ENCODE measurements around the gene SRP19. TPM values are rescaled to one million over a fixed set of nuclear protein-coding genes. Genes with fewer than 3 reads are reported as not detected.
"Not testable (repeated sequence)": the region's sequence is repeated elsewhere in the genome, so short reads cannot be mapped to it uniquely, and the experiment has no call there.

The SRP19 gene
- polyA plus RNA-seq, 2 of the 4 experiments (the other 2 are of a cell fraction): 93.5 to 144 TPM

DNA sequence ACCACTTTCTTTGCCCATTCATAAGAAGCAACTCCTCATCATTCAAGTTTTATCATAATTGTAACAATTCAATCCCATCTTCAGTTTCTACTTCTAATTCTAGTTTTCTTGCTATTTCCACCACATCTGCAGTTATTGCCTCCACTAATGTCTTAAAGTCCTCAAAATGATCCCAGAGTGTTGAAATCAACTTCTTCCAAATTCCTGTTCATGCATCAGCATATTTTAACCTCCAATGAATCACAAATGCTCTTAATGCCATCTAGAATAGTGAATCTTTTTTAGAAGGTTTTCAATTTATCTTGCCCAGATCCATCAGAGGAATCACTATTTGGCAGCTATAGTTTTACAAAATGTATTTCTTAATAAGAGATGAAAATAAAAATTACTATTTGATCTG lies 3.2 kb upstream of the SRP19 start:
- DNase-seq (ENCODE audit: low read depth in 1 of 2, low spot score in 1 of 2) (no peak), ATAC-seq (no peak), FAIRE-seq (no peak)
- Histone ChIP-seq H3K4me3 (no peak overlapping the region), H3K4me2 (no peak overlapping the region), H3K27ac (no peak overlapping the region), H3K9me3 (peaks cover 5% of the 10 kb centered on the region; the same call in 2 of the 3 replicates), H3K4me1 (peaks cover 11% of the 10 kb centered on the region; the same call in 2 of the 3 replicates)
- TF ChIP-seq EHF (CRISPR knock-in tag; IDR thresholded peaks at IDR 0.05) (no peak), FOSL2 (IDR thresholded peaks at IDR 0.05) (no peak), FOSL2 (CRISPR knock-in tag; IDR thresholded peaks at IDR 0.05) (no peak), KDM1A (IDR thresholded peaks at IDR 0.05; ENCODE audit: low read depth) (no peak), HOXB13 (CRISPR knock-in tag; IDR thresholded peaks at IDR 0.05; ENCODE audit: low read depth) (no peak), GATA3 (IDR thresholded peaks at IDR 0.05; ENCODE audit: borderline replicate concordance) (no peak), RARB (CRISPR knock-in tag; IDR thresholded peaks at IDR 0.05) (no peak), EHMT2 (IDR thresholded peaks at IDR 0.05; ENCODE audit: low read depth) (no peak)
- TF ChIP-seq, protein P1, sequence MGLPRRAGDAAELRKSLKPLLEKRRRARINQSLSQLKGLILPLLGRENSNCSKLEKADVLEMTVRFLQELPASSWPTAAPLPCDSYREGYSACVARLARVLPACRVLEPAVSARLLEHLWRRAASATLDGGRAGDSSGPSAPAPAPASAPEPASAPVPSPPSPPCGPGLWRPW (IDR thresholded peaks at IDR 0.05): no peak
- TF ChIP-seq, protein P2, sequence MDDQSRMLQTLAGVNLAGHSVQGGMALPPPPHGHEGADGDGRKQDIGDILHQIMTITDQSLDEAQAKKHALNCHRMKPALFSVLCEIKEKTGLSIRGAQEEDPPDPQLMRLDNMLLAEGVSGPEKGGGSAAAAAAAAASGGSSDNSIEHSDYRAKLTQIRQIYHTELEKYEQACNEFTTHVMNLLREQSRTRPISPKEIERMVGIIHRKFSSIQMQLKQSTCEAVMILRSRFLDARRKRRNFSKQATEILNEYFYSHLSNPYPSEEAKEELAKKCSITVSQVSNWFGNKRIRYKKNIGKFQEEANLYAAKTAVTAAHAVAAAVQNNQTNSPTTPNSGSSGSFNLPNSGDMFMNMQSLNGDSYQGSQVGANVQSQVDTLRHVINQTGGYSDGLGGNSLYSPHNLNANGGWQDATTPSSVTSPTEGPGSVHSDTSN (IDR thresholded peaks at IDR 0.05): no peak
- TF ChIP-seq, protein P3, sequence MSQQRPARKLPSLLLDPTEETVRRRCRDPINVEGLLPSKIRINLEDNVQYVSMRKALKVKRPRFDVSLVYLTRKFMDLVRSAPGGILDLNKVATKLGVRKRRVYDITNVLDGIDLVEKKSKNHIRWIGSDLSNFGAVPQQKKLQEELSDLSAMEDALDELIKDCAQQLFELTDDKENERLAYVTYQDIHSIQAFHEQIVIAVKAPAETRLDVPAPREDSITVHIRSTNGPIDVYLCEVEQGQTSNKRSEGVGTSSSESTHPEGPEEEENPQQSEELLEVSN (IDR thresholded peaks at IDR 0.05; ENCODE audit: borderline replicate concordance, low read depth): no peak
- CTCF ChIA-PET: interaction anchor here (2.1 kb wide), 1 partner anchor 9 kb away, joined by 8 read pairs; no protein-coding TSS in a partner anchor
- POLR2A ChIA-PET: no interaction called here

DNA sequence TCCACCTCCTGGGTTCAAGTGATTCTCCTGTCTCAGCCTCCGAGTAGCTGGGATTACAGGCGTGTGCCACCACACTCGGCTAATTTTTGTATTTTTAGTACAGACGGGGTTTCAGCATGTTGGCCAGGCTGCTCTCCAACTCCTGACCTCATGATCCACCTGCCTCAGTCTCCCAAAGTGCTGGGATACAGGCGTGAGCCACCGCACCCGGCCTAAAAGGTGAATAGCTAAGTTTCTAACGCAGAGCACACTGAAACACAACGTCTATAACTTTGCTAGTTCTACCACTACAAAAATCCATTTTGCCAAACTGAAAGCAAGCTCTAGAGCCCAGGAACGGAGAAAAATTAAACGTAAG lies 537 bp upstream of the SRP19 start:
- Histone ChIP-seq H3K4me3 (peak overlapping the region; percentile 87), H3K4me1 (peaks cover 20% of the 10 kb centered on the region; the same call in 2 of the 3 replicates), H3K27ac (peak overlapping the region; percentile 82 to 97), H3K4me2 (peak overlapping the region; percentile 87)
- H3K9me3 ChIP-seq; FAIRE-seq; DNase-seq (ENCODE audit: low read depth in 1 of 2, low spot score in 1 of 2); ATAC-seq: not testable (repeated sequence)
- whole genome bisulfite sequencing (ENCODE audit: missing lambda C conversion rate): 79% methylated on average over 11 of the region's 11 CpGs
- ChIA-PET CTCF (interaction anchor here (0.8 to 1.6 kb wide), 4 partner anchors 12 to 309 kb away, joined by 3 to 8 read pairs (median 5); partner anchors contain the start of gene REEP5), POLR2A (interaction anchor here (0.5 to 1.4 kb wide), 10 partner anchors 9 to 116 kb away, joined by 3 to 6 read pairs (median 3); partner anchors contain the start of gene DCP2)
- TF ChIP-seq KDM1A (IDR thresholded peaks at IDR 0.05; ENCODE audit: low read depth): peak; percentile 20; the same call in 1 of the 2 replicates

DNA sequence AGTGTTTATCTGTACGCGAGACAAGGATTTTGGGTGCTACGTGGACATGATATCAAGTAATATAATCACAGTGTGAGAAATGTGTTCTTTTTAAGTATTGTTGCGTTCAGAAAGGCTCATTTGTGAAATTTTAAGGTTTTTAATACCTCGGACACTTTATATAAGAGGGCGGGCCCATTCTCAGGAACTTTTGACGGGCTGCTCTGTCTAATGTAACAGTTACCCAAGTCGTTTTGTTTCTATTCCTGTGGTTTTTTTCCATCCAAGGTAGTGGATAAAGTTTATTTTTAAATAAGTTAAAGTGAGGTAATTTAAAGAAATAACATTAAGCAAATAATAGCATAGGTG lies 525 bp downstream of the SRP19 start:
- FAIRE-seq (no peak), DNase-seq (ENCODE audit: low read depth in 1 of 2, low spot score in 1 of 2) (no peak), ATAC-seq (no peak)
- Histone ChIP-seq H3K4me2 (peak overlapping the region; percentile 87), H3K9me3 (no peaks in the 10 kb centered on the region), H3K27ac (peak overlapping the region; percentile 82 to 97), H3K4me1 (peaks cover 20% of the 10 kb centered on the region; the same call in 2 of the 3 replicates), H3K4me3 (peak overlapping the region; percentile 87)
- CTCF ChIA-PET: interaction anchor here (1.4 kb wide), 1 partner anchor 13 kb away, joined by 8 read pairs; no protein-coding TSS in a partner anchor
- under 1% methylated on average over 8 of the region's 8 CpGs for WGBS (ENCODE audit: missing lambda C conversion rate)
- no peak for TF ChIP-seq EHMT2 (IDR thresholded peaks at IDR 0.05; ENCODE audit: low read depth)
- no peak for TF ChIP-seq BHLHE40 (IDR thresholded peaks at IDR 0.05; ENCODE audit: low read depth, low read length)
- TF ChIP-seq, protein P4, sequence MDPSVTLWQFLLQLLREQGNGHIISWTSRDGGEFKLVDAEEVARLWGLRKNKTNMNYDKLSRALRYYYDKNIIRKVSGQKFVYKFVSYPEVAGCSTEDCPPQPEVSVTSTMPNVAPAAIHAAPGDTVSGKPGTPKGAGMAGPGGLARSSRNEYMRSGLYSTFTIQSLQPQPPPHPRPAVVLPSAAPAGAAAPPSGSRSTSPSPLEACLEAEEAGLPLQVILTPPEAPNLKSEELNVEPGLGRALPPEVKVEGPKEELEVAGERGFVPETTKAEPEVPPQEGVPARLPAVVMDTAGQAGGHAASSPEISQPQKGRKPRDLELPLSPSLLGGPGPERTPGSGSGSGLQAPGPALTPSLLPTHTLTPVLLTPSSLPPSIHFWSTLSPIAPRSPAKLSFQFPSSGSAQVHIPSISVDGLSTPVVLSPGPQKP (IDR thresholded peaks at IDR 0.05; ENCODE audit: low read depth, low read length): no peak
- TF ChIP-seq HDAC2 (IDR thresholded peaks at IDR 0.05): no peak; the same call in 1 of the 2 replicates
- no peak for TF ChIP-seq MAZ (IDR thresholded peaks at IDR 0.05; ENCODE audit: borderline replicate concordance, low read depth, low read length)
- TF ChIP-seq, protein P5, sequence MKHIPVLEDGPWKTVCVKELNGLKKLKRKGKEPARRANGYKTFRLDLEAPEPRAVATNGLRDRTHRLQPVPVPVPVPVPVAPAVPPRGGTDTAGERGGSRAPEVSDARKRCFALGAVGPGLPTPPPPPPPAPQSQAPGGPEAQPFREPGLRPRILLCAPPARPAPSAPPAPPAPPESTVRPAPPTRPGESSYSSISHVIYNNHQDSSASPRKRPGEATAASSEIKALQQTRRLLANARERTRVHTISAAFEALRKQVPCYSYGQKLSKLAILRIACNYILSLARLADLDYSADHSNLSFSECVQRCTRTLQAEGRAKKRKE (CRISPR knock-in tag; IDR thresholded peaks at IDR 0.05; ENCODE audit: low read depth): no peak
- no peak for TF ChIP-seq CHD2 (IDR thresholded peaks at IDR 0.05; ENCODE audit: low read length, partially characterized antibody)
- TF ChIP-seq NFE2L2 (conservative IDR thresholded peaks at IDR 0.05; ENCODE audit: low read length): no peak
- TF ChIP-seq RCOR1 (IDR thresholded peaks at IDR 0.05; ENCODE audit: low read depth, low read length): no peak
- no peak for TF ChIP-seq FOSL2 (IDR thresholded peaks at IDR 0.05)
- no peak for TF ChIP-seq FOSL2 (CRISPR knock-in tag; IDR thresholded peaks at IDR 0.05)
- no peak for TF ChIP-seq GATA3 (IDR thresholded peaks at IDR 0.05; ENCODE audit: borderline replicate concordance)
- no peak for TF ChIP-seq CBX8 (IDR thresholded peaks at IDR 0.05)
- no peak for TF ChIP-seq HEYL (CRISPR knock-in tag; IDR thresholded peaks at IDR 0.05)
- POLR2A ChIA-PET: interaction anchor here (0.9 to 1.4 kb wide), 3 partner anchors 52 to 60 kb away, joined by 3 to 4 read pairs (median 3); partner anchors contain the start of gene REEP5
